ENCODE results near the gene FAM171A1.

- TF ChIP-seq CTCF (IDR thresholded peaks at IDR 0.05) (no peak), REST (IDR thresholded peaks at IDR 0.05; ENCODE audit: insufficient read depth in 1 of 2, low read depth in 2 of 2, low read length in 1 of 2) (no peak)
Measured at GRCh38 chr10:15290150-15290549, 80.9 kb downstream of the FAM171A1 start.
